Activated T-cell treated with anti-CD3 and anti-CD28 coated beads, Interleukin-2, amount 50 U/mL, for 1 hour (primary cell): Measurements from ENCODE around the gene CCL4.
"Not testable (repeated sequence)": the region's sequence is repeated elsewhere in the genome, so short reads cannot be mapped to it uniquely, and the experiment has no call there.

Experiments
- DNase-seq: peaks from one replicate; pipeline ENCODE4 v3.0.0-alpha.2; 2020

The CCL4 gene

DNA sequence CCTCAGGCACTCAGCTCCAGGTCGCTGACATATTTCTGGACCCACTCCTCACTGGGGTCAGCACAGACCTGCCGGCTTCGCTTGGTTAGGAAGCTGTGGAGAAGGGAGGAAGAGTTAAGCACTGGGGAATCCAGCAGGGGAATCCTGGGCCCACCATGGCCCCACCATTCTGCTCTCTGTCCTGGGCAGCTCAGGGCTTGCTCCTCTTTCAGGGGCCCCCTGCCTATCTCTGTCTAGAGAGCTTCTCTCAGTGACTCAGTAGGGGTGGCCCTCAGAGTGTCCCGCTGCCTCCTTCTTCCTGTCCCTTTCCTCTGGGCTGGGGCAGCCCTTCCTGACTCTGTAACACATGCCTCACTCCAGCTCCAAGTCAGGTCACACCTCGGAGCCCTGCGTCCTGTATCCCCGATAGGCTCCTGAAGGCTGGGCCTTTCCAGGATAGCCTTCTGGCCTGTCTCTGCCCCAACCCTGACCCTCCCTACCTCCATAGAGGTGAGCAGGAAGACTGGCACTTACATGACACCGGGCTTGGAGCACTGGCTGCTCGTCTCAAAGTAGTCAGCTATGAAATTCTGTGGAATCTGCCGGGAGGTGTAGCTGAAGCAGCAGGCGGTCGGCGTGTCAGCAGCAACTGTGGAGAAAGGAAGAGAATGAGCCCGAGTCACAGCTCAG lies 14.8 kb upstream of the CCL4 start:
- DNase-seq = no peak

DNA sequence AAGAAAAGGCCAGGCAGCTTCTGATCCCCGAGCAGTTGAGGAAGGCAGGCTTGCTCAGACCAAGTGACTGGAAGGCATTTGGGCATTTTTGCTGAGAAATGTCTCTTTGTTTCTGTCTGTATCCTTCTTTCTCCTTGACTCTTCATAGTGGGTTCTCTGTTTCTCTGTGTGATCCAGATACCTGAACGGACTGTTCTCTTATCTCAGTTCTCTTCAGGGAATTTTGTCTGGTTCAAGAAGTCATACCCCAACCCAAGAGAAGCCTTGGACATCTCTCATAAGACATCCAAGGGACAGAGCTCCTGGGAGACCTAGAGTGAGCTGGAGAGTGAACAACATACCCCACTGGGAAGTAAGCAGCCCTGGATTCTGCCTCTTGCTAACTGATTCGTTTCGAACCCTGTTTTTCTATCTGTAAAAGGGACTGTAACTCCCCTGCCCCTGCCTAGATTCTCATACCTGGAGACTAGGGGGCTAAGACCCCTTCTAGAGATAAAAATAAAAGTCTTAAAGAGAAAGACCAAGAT lies 14.2 kb upstream of the CCL4 start:
- DNase-seq = no peak

DNA sequence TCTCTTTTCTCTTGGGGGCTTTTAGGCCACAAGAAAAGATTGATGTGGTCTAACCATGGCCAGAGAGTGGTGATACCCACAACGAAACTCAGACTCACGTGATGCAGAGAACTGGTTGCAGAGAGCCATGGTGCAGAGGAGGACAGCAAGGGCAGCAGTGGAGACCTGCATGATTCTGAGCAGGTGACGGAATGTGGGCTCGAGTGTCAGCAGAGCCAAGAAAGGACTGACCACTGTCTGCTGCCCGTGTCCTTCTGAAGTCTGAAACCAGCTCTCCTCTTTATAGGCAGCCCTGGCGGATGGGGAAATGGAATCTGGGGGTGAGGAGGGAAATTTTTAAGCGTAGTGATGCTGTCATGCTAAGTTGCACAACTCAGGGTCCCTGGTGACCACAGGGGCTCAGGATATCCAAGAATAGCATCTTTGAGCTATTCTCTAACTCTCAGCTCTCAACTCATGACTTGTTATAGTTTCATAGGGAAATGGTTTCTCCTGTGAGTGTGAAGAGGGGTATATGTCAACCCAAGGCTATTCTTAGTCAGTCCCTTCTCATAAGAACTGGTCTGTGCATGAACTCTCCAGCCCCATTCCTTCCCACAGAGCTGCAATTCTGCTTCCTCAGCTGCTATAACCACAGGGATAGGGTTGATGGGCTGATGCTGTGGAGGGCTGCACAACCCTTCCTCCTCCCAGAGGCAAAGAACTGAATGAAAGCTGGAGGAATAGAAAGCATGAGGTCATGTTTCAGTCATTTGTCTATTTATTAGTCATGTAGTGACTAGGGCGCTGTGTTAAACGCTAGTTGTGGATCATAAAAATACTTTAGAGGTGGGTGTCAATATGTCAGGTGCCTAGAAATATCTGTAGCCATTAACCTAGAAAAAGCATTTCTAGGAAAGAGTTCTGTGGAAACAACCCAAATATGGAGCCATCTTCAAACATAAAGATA lies 13.5 kb upstream of the CCL4 start, which contains the start of gene CCL3:
Gene CCL3, minus strand, starts transcription at position 256 of the 949 bp plus-strand sequence. Its CDS starts 85 bp downstream, at position 171.
- DNase-seq = no peak

DNA sequence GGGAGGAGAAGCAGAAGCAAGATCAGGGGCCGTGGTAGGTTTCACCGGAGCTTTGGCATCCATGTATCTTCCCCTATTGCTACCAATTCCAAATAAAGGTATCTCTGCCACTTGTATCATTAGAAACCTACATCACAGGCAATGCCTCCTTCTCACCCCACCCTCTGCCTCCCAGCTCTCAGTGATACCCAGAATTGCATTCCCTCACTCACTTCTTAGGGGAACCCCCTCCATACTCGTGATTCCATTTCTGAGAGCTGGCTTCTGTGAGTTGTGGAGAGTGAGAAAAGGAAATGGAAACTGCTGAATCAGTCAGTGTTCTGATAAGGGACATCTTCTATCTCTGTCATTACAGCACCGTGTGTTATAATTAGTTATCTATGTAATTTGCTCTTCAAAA lies 11.4 kb upstream of the CCL4 start:
- DNase-seq = no peak

DNA sequence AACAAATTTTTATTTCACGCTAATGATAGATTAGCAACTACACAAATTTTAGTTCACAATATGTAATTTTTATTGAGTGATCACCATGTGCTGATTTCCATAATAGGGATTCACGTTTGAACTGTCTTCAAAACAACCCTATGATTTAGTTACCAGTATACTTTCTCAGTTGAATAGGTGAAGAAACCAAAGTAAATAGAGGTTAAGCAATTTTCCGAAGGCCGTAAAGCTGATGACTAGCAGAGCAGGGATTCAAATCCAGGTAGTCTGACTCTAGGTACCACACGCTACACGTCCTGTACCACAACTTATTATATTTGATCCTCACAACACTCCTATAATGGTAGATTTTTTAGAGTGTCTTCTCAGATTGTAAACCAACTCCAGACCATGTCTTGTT lies 10.9 kb upstream of the CCL4 start:
- not testable (repeated sequence) for DNase-seq

DNA sequence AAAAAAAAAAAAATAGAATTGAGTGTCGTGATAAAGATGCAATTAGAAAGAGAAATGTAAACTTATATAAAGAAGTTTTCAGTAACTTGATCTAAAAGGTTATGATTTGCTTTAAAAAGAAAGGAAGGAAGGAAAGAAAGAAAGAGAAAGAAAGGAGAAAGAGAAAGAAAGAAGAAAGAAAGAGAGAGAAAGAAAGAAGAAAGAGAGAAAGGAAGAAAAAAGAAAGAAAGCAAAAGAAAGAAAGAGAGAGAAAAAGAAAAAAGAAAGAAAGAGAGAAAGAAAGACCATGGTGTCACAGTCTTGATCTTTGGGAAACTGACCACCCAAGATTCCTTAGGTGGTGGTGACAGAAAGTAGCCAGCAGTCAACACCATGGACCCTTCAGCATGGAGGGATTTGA lies 9.4 kb upstream of the CCL4 start:
- DNase-seq = no peak

DNA sequence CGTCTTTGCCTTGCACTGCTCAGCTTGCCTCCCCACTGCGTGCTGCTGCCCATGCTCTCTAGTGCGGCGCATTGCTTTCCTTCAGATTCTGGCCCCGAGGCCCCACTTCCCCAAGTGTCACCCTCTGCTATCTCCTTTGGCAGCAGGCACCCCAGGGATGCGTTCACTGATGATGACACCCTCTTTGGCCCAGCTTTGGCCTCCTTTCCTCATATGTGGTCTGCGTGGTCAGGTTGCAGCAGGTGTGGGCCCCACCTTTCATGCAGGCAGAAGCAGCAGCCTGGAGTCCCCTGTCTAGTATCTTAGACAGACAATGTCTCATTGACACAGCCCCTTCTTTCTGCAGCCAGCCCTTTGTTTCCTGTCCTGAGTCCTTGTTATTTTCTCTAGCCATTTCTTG lies 8.9 kb upstream of the CCL4 start:
- DNase-seq = no peak

DNA sequence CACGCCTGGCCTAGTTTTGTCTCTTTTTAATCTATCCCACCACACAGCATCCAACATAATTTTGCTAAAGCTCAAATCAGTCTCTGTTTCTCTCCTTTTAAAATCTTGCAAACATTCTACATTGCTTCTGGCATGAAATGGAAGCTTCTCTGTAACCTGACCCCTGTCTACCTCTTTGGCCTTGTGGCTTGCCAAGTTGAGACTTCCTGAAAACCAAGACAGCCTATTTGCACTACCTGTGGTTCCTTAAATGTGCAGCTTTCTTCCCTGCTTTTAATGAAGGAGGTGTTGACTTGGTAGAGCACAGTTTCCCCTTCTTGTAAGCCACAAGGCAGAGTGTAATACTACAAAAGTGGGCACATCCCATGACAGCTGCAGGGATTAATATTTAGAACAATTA lies 7.6 kb upstream of the CCL4 start:
- no peak for DNase-seq

DNA sequence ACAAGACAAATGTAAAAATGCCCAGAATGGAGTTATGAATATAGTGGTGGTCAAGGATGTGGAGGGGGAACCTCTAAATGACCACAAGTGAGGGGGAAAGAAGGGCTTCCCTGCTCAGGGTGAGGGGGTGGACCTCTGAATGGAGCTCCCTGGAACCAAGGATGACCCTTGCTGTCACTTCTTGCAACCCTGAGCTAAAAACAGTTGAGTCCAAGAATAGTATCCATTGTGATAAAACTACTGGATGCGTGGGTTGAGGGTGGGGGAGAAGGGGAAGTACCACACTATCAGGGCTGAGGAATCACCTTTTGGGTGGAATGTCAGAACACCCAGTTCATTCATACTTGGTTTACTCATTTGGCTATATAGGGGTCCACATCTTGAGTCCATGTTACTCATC lies 4.6 kb upstream of the CCL4 start:
- DNase-seq = not testable (repeated sequence)

DNA sequence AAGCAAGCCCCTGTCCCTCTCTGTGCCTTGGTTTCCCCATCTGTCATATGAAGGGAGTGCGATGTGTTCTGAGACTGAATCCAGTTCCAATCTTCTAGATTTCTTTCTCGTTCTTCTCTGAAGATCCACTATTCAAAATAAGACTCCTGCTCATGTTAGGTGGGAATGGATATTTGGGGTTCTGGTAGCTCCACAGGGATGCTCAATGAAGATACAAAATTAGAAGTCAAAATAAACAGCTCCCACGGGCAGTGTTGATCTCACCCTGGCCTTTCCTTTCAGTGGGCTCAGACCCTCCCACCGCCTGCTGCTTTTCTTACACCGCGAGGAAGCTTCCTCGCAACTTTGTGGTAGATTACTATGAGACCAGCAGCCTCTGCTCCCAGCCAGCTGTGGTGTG lies 619 bp downstream of the CCL4 start:
- DNase-seq = not testable (repeated sequence)

DNA sequence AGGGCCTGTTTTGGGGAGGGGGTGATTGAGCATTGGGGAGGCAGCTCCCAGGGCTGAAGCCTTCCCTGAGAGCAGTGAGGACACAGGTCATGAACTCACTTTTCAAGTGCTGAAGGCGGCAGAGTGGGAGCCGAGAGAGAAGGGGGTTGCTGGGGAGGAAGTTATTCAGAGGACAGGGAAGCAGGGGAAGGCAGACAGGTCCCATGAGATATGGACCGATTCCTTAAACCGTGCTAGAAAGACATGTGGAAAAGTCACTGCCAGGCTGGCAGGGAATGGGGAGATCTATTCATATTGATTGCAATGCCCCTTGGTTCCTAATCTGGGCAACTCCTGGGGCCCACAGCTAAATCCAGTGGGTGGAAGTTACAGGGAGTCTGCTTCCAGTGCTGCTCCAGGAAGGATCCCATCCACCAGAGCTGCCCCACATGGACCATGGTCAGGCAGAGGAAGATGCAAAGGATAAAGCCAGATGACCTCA lies 1.1 kb downstream of the CCL4 start:
- DNase-seq = no peak

DNA sequence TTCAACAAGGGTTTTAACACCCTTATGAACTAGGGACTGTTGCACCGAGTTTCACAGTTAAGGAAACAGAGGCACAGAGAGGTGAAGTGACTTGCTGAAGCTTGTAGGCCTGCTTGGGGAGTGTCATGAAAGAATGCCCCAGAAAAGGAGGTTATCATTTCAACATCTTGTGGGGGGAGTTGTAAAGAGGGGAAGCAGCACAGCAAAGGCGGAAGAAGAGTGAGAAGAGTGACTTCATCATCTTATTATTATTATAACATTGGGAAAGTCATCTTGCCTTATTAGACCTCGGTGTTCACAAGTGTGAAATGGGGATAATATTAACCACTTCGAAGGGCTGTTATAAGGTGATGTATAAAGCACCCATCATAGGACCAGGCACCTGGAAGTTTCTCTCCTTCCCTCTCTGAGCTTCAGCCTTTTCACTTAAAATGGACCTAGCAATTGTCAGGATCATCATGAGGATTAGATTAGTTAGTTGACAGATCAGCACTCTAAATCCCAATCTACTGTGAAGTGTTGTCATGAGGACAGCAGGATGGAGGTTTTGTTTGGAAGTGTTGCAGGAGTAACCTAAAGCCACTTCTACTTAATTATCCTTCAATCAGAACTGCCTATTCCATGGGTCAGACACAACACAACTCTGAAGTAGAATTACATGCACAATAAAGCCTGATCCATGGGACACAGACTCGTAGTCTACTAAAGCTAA lies 2.3 kb downstream of the CCL4 start:
- DNase-seq = no peak

DNA sequence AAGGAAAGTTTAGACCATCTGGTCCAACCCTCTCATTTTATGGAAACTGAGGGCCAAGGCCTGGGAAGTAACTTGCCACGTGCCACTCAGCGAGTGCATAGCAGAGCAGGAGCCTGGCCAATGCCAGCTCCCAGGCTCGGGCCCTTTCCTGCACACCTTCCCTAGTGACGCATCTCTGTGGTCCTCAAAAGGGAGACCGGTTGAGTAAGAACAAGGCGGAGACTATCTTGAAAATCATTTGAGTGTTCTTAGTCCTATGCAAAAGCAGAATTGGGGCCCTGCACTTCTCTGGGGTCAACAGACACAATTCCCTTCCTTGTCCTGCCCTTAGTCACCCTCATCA lies 2.8 kb downstream of the CCL4 start:
- no peak for DNase-seq

DNA sequence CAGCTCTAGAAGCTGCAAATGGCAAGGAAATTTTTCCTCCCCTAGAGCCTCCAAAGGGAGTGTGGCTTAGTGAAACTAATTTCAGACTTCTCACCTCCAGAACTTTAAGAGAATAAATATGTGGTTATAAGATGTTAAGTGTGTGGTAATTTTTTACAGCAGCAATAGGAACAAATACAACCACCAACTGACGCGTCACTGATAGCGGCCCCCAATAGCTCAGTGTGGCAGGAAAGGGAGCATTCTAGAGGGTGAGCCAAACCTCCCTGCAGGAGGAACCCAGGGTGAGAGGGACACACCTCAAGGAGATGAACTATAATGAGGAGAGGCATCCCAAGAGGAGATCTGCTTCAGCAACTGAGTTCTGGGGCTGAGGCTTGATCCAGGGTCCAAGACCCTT lies 4.0 kb downstream of the CCL4 start:
- DNase-seq = no peak

DNA sequence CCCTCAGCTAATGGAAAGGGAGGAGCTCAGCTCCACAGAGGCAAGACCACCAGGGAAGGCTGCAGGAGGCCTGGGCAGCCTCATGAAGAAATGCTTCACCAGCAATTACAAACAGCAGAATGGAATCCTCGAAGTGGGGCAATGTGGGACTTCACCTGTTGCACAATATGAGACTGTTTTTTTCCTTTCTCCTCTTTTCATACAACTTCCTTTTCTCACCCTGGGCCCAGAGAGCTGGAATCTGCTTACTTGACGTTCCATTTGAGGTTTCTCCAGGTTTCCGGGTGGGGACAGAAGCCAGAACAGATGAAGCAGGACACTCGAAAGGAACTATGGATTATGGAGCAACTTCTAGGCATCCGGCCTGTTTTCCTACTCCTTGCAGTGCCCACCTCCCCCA lies 4.6 kb downstream of the CCL4 start:
- not testable (repeated sequence) for DNase-seq

DNA sequence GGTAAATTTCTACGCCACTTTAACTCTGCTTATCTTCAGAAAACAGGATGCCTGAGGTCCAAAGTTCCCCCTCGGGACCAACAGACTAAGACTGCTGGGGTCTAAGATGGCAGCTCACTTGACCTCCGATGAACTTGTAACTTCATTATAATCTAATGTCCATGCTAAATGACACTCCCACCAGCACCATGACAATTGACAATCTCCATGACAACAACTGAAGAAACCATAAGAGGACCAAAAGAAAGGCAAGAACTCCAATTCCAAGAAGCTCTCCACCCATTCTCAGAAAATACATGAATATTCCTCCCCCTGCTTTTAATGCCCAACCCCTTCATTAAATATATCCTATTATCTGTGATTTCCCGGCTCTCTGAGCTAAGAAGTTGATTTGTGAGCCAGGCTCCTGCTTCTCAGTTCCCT lies 7.5 kb downstream of the CCL4 start:
- DNase-seq = no peak

DNA sequence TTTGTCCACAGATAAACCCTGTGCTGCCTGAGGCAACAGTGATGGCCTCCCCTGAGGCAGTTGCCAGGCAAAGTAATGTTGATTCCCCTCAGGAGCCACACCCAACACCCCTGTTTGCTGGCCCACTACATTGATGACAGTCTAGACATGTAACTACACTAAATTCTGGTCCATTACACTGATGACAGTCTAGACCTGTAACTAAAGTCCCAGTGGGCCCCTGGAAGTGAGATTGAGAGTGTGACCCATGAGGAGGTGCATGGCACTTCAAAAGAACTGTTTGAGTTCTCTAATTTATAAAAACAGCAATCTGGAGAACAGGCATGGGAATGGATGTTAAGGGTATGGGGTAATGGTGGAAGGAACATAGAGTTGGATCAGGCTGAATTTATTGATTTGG lies 8.9 kb downstream of the CCL4 start:
- DNase-seq = no peak

DNA sequence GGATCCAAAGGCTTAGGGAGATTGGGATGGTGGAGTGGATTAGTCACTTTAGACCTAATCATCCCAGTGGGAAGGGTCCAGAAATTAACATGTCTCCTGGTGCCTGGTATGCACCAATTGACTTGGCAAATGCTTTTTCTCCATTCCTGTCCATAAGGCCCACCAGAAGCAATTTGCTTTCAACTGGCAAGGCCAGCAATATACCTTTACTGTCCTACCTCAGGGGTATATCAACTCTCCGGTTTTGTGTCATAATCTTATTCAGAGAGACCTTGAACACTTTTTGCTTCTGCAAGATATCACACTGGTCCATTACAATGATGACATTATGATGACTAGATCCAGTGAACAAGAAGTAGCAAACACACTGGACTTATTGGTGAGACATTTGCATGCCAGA lies 9.5 kb downstream of the CCL4 start:
- DNase-seq = not testable (repeated sequence)

DNA sequence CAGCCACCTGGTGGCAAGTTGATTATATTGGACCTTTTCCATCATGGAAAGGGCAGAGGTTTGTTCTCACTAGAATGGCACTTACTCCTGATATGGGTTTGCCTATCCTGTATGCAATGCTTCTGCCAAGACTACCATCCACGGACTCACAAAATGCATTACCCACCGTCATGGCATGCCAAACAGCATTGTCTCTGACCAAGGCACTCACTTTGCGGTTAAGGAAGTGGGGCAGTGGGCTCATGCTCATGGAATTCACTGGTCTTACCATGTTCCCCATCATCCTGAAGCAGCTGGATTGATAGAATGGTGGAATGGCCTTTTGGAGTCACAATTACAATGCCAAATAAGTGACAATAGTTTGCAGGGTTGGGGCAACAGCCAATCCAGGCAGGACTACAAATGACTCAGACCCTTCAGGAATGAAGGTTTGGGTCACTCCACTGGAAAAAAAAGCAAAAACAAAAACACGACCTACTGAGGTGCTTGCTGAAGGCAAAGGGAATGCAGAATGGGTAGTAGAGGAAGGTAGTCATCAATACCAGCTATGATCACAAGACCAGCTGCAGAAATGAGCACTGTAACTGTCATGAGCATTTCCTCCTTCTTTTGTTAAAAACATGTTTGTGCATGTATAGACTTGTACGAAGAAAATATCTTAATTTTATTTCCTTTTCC lies 11.5 kb downstream of the CCL4 start:
- DNase-seq = not testable (repeated sequence)

DNA sequence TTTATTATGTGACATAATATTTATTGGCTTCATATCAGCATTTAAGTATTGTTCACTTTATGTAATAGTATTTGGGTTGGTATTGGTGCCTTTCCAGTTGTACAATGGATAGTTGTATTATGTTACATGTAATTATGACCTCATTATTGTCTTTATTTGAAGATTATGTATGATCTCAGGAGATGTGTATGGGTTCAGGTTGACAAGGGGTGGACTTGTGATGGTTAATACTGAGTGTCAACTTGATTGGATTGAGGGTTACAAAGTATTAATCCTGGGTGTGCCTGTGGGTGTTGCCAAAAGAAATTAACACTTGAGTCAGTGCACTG lies 12.0 kb downstream of the CCL4 start:
- not testable (repeated sequence) for DNase-seq

DNA sequence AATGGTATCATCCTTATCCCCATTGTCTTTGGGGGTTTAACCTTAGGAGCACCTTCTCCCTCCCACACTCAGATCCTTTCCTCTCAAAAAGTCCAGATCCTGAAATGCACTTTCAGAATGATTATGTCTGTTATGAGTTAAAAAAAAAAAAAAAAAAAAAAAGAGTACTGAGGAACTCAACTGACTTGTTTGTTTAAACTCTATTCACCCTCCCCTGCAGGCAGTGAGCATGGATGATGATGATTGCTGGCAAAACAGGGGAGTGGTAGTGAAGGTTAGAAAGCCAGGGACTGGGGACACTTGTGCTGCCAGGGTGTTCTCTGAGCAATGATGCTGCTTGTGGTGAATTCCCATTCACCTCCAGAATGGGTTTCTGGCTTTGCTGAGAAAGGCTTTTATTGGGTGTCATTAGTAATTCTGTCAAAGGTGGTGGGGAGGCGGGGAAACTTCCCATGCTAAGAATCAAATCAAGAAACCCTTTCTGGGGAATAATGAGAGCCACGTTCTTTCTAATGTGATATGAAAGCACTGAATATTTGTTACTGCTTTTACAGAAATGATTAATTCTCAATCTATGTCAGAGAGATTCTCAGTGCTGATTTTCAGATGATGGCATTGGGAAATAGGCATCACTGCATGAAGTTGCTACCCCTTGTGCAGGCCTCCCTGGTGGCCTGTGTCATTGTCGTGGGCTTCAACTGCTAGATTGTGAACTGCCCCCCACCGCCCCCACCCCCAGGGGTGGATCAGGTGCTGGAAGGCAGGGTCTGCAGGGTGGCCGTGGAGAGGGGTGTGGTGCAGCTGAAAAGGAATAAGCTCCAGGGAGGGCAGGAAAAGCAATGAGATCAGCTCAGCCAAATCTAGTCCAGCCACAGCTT lies 14.1 kb downstream of the CCL4 start:
- DNase-seq = no peak
